GM12878 (cell line): ENCODE results near the gene PAQR8. TPM values are rescaled to one million over a fixed set of nuclear protein-coding genes. Genes with fewer than 3 reads are reported as not detected.
A peak's percentile ranks its signal among the peaks of the same experiment; 100 is the strongest.

ENCODE experiments used
- ATAC-seq: fragments of 200-7000 bp; cut with Tn5 transposase; 3 replicates; pipeline ENCODE4 v1.9.1; 2020; ENCODE audit warnings: mild to moderate bottlenecking, moderate library complexity
- BruUV-seq: library from RNA; stranded (reverse); fragments of 400-500 nt; replicated peaks from 2 replicates; lab custom pipeline; 2021; lab: Mats Ljungman, UMichigan
- CTCF ChIA-PET: fragments of 300-600 bp; sonication (Branson Sonifier 250); formaldehyde crosslinking; extraction: SDS; loops from one replicate; lab custom pipeline; 2021; ENCODE audit warnings: inconsistent platforms; lab: Yijun Ruan, JAX
- POLR2A ChIA-PET: fragments of 350-600 bp; formaldehyde crosslinking; extraction: SDS; loops from one replicate; lab custom pipeline; 2021; ENCODE audit warnings: inconsistent platforms; lab: Charles Lee
- RAD21 ChIA-PET: fragments of 300-600 bp; sonication (Branson Sonifier 250); formaldehyde crosslinking; loops from one replicate; lab custom pipeline; 2023; ENCODE audit warnings: antibody characterized with exemption; ENCODE audit not compliant: unreplicated experiment; lab: Charles Lee
- SMC1A ChIA-PET: fragments of 300-600 bp; sonication (Branson Sonifier 250); formaldehyde crosslinking; loops from one replicate; lab custom pipeline; 2023; ENCODE audit not compliant: unreplicated experiment, uncharacterized antibody; lab: Charles Lee
- DNase-seq: peaks from one replicate; pipeline ENCODE4 v3.0.0-alpha.2; 2011; ENCODE audit warnings: low read depth, low spot score
- FAIRE-seq: peaks from 3 replicates; lab custom pipeline; 2011; peaks lifted over from hg19 to GRCh38; lab: Jason Lieb, UNC
- H2AFZ ChIP-seq: 2 replicates; pipeline ENCODE4 v1.6.0; 2011; ENCODE audit warnings: low read depth, low read length, control low read depth; ENCODE audit not compliant: control insufficient read depth
- H3K27ac ChIP-seq: 2 replicates; pipeline ENCODE4 v1.5.1; 2011; ENCODE audit warnings: control low read depth; ENCODE audit not compliant: control insufficient read depth, insufficient read depth
- H3K27me3 ChIP-seq, 2 experiments: replicated peaks in 1 of 2; 2 replicates each; pipeline versions ENCODE4 v1.6.0 to v1.6.1; 2011; ENCODE audit warnings: low read length in 1 of 2; ENCODE audit not compliant: control insufficient read depth in 2 of 2, insufficient read depth in 2 of 2
- H3K36me3 ChIP-seq, 2 experiments: 2 replicates each; pipeline ENCODE4 v1.5.1; 2011; ENCODE audit warnings: low read length in 1 of 2; ENCODE audit not compliant: control insufficient read depth in 2 of 2, insufficient read depth in 2 of 2
- H3K4me1 ChIP-seq: 2 replicates; pipeline ENCODE4 v1.6.1; 2011; ENCODE audit warnings: mild to moderate bottlenecking, low read length, moderate library complexity, mixed read lengths; ENCODE audit not compliant: control insufficient read depth, insufficient read depth
- H3K4me2 ChIP-seq: 2 replicates; pipeline ENCODE4 v1.6.0; 2011; ENCODE audit warnings: control low read depth; ENCODE audit not compliant: control insufficient read depth, insufficient read depth
- H3K4me3 ChIP-seq: fragments of 200-600 bp; sonication (generic); 2 replicates; pipeline ENCODE4 v1.5.1; 2016
- H3K79me2 ChIP-seq: 2 replicates; pipeline ENCODE4 v1.6.0; 2011; ENCODE audit warnings: low read length; ENCODE audit not compliant: control insufficient read depth, insufficient read depth
- H3K9ac ChIP-seq: 2 replicates; pipeline ENCODE4 v1.8.0; 2011; ENCODE audit warnings: low read length, control low read depth, mixed read lengths; ENCODE audit not compliant: control insufficient read depth, insufficient read depth
- H3K9me3 ChIP-seq: replicated peaks from 3 replicates; pipeline ENCODE4 v1.5.1; 2011; ENCODE audit warnings: mild to moderate bottlenecking, low read length; ENCODE audit not compliant: control insufficient read depth, insufficient read depth
- H4K20me1 ChIP-seq: 2 replicates; pipeline ENCODE4 v1.6.0; 2011; ENCODE audit not compliant: control insufficient read depth, insufficient read depth
- ATF2 ChIP-seq: IDR thresholded peaks from 2 replicates; pipeline ENCODE4 v1.6.1; 2012; ENCODE audit warnings: low read length, inconsistent platforms
- CTCF ChIP-seq, 3 experiments: IDR thresholded peaks in 2 of 3; conservative IDR thresholded peaks in 1 of 3; 2 replicates each; pipeline ENCODE4 v1.5.1; 2011; ENCODE audit warnings: low read depth in 3 of 3, low read length in 3 of 3, mild to moderate bottlenecking in 3 of 3, control low read depth in 2 of 3, moderate library complexity in 2 of 3, inconsistent platforms in 1 of 3, mixed read lengths in 1 of 3; ENCODE audit not compliant: control insufficient read depth in 2 of 3, insufficient read depth in 1 of 3; ENCODE audit errors: extremely low read depth in 1 of 3
- IKZF1 ChIP-seq: fragments of 450-650 bp; conservative IDR thresholded peaks from 2 replicates; pipeline ENCODE4 v1.6.1; 2017; ENCODE audit warnings: antibody characterized with exemption, mild to moderate bottlenecking
- IKZF2 ChIP-seq, 2 experiments: fragments of 450-650 bp; IDR thresholded peaks; 2 replicates each; pipeline ENCODE4 v1.6.1; 2017; ENCODE audit warnings: mild to moderate bottlenecking in 2 of 2, moderate library complexity in 2 of 2
- NBN ChIP-seq: fragments of 450-650 bp; IDR thresholded peaks from 2 replicates; pipeline ENCODE4 v1.6.1; 2016
- PAX5 ChIP-seq: IDR thresholded peaks from 2 replicates; pipeline ENCODE4 v1.6.1; 2011; ENCODE audit warnings: low read depth, low read length, borderline replicate concordance
- RAD21 ChIP-seq: IDR thresholded peaks from 2 replicates; pipeline ENCODE4 v1.6.1; 2011; ENCODE audit warnings: mild to moderate bottlenecking, low read depth, low read length, moderate library complexity; ENCODE audit not compliant: insufficient read depth
- SIX5 ChIP-seq: IDR thresholded peaks from 2 replicates; pipeline ENCODE4 v1.6.1; 2011; ENCODE audit warnings: mild to moderate bottlenecking, low read depth, low read length, moderate library complexity; ENCODE audit not compliant: severe bottlenecking
- YY1 ChIP-seq: IDR thresholded peaks from 2 replicates; pipeline ENCODE4 v1.6.1; 2011; ENCODE audit warnings: low read depth, mild to moderate bottlenecking, low read length
- ZNF592 ChIP-seq: fragments of 450-650 bp; IDR thresholded peaks from 2 replicates; pipeline ENCODE4 v1.6.1; 2017; ENCODE audit warnings: mild to moderate bottlenecking, moderate library complexity
- WGBS: methylation state at CpG from one replicate; pipeline ENCODE4 v1.1.6; 2016; ENCODE audit warnings: low lambda C conversion rate; ENCODE audit not compliant: insufficient replicate concordance, insufficient coverage; ENCODE audit errors: missing lambda C conversion rate; 5-methylcytosine and 5-hydroxymethylcytosine counted together
- in situ Hi-C: fragments of 300-500 bp; cut with MboI; formaldehyde crosslinking; loops from 9 replicates; pipeline ENCODE4 v1.14.3; 2018; ENCODE audit warnings: mixed read lengths
- intact Hi-C: fragments of 100-400 bp; cut with micrococcal nuclease; formaldehyde crosslinking; loops from one replicate; pipeline ENCODE4 v1.14.2; 2022; ENCODE audit not compliant: unreplicated experiment
- polyA plus RNA-seq, 11 experiments: library from polyadenylated mRNA; depleted of rRNA in 4 of 11; unstranded in 6 of 11; stranded (reverse) in 5 of 11; fragments of >200 nt; fragmentation: Nextera tagmentation in 4 of 11; fragmentation: Illumina TruSeq in 1 of 11; extraction: Ambion mirVana in 4 of 11; extraction: Trizol in 1 of 11; gene quantifications; 1 replicate in 1 of 11; 2 replicates in 10 of 11; pipeline versions ENCODE4 v1.2.1 to v1.2.3, GENCODE V29; 2011 to 2016; ENCODE audit warnings: inconsistent platforms in 2 of 11, missing spikeins in 2 of 11, low read depth in 1 of 11
- total RNA-seq, 4 experiments: library from RNA; depleted of rRNA in 3 of 4; stranded (reverse); fragments of >200 nt in 3 of 4; fragmentation: Illumina TruSeq in 1 of 4; extraction: Trizol in 1 of 4; gene quantifications; 2 replicates each; pipeline versions ENCODE4 v1.2.1 to v1.2.3, GENCODE V29; 2013 to 2021

The PAQR8 gene
- total and polyA plus RNA-seq, 10 of the 15 experiments (the other 5 are each of a cell fraction or from before 2014, with no cell fraction given) = 3.9 to 22.4 (median 14.6) TPM

GRCh38 chr6:52395969-52396368 lies 34.0 kb downstream of the PAQR8 start (continued):
- no peak for TF ChIP-seq ATF2
- TF ChIP-seq PAX5 = no peak
- TF ChIP-seq, all 136 proteins: peak for 0

GRCh38 chr6:52399511-52400312 lies 37.8 kb downstream of the PAQR8 start:
- CTCF ChIA-PET = interaction anchor here (0.7 to 14.7 kb wide), 37 partner anchors 9 to 265 kb away, joined by 3 to 441 read pairs (median 5); partner anchors contain the start of genes EFHC1, MCM3 and PAQR8
- Histone ChIP-seq H3K4me2 (no peak overlapping the region), H3K79me2 (no peaks in the 10 kb centered on the region; the same call in 1 of the 2 replicates), H2AFZ (no peak overlapping the region), H3K27ac (no peak overlapping the region), H3K4me1 (peaks cover 37% of the 10 kb centered on the region), H4K20me1 (no peaks in the 10 kb centered on the region), H3K27me3 (no peaks in the 10 kb centered on the region), H3K36me3 (peaks cover 8% of the 10 kb centered on the region in 2 experiments; a peak in 3 of 4 replicates), H3K9me3 (no peaks in the 10 kb centered on the region), H3K4me3 (no peak overlapping the region), H3K9ac (no peak overlapping the region)
- POLR2A ChIA-PET = interaction anchor here (0.5 to 2.3 kb wide), 7 partner anchors 9 to 116 kb away, joined by 3 to 7 read pairs (median 4); partner anchors contain the start of genes MCM3 and PAQR8
- SMC1A ChIA-PET = interaction anchor here (0.6 to 12.8 kb wide), 23 partner anchors 10 to 263 kb away, joined by 3 to 358 read pairs (median 5); partner anchors contain the start of genes EFHC1, MCM3 and PAQR8
- FAIRE-seq (no peak), DNase-seq (no peak), ATAC-seq (peak; percentile 50)
- BruUV-seq = no TSS peak
- intact Hi-C loops = loop anchor here (1.0 to 2.0 kb wide), 3 partner anchors 37 to 237 kb away; partner anchors contain the start of gene PAQR8
- in situ Hi-C loops = no loop called here
- 33% methylated on average over 3 of the region's 3 CpGs for WGBS
- RAD21 ChIA-PET = interaction anchor here (0.6 to 10.9 kb wide), 19 partner anchors 8 to 234 kb away, joined by 3 to 224 read pairs (median 4); partner anchors contain the start of genes MCM3 and PAQR8
- TF ChIP-seq RAD21 (peak; percentile 98), IKZF2 (IDR thresholded peaks at IDR 0.05) (peak; percentile 73 to 75), ZNF592 (no peak), IKZF1 (peak; percentile 73), SIX5 (no peak), CTCF (IDR thresholded peaks at IDR 0.05 in 2 of 3, conservative IDR thresholded peaks at IDR 0.05 in 1 of 3; ENCODE audit: control insufficient read depth in 2 of 3, extremely low read depth in 1 of 3, insufficient read depth in 1 of 3, low read depth in 3 of 3, low read length in 3 of 3) (peak; percentile 84 to 93 (median 90); a peak in 5 of 6 replicates), YY1 (peak; percentile 74), NBN (0 out of 2 replicates have a peak, but pooled peaks have one; percentile 39)
